K562 (cell line): ENCODE measurements around the gene COLQ. TPM values are rescaled to one million over a fixed set of nuclear protein-coding genes. Genes with fewer than 3 reads are reported as not detected.

Experiments used
- ATAC-seq: fragments of 200-7000 bp; cut with Tn5 transposase; 3 replicates; pipeline ENCODE4 v1.9.1; 2020; ENCODE audit warnings: moderate library complexity
- BruUV-seq: library from RNA; stranded (reverse); fragments of 400-500 nt; replicated peaks from 2 replicates; lab custom pipeline; 2021; lab: Mats Ljungman, UMichigan
- CTCF ChIA-PET: fragments of 300-600 bp; formaldehyde crosslinking; extraction: SDS; loops from one replicate; lab custom pipeline; 2021; ENCODE audit warnings: low intra/inter-chr PET ratio; lab: Yijun Ruan, JAX
- POLR2A ChIA-PET: fragments of 300-600, 350-650 bp; sonication (Branson Sonifier 250); formaldehyde crosslinking; extraction: SDS; loops from one replicate; lab custom pipeline; 2021; ENCODE audit warnings: antibody characterized with exemption, inconsistent platforms; lab: Yijun Ruan, JAX
- DNase-seq, 4 experiments: peaks; one replicate each; pipeline versions ENCODE4 v3.0.0 to v3.0.0-alpha.2; 2011 to 2018; ENCODE audit warnings: low spot score in 3 of 4, mixed read lengths in 3 of 4; ENCODE audit errors: extremely low read depth in 1 of 4
- FAIRE-seq: peaks from 2 replicates; lab custom pipeline; 2011; peaks lifted over from hg19 to GRCh38; lab: Jason Lieb, UNC
- H2AFZ ChIP-seq: 2 replicates; pipeline ENCODE4 v1.6.0; 2011; ENCODE audit warnings: low read depth, low read length, control low read depth, inconsistent platforms
- H3K27ac ChIP-seq: fragments of 200-600 bp; 3 replicates; pipeline ENCODE4 v1.8.0; 2011; ENCODE audit warnings: low read depth, mild to moderate bottlenecking, control low read depth, inconsistent platforms, low read length, moderate library complexity, mixed read lengths; ENCODE audit errors: extremely low read depth
- H3K27me3 ChIP-seq, 2 experiments: fragments of 300-600 bp in 1 of 2; 2 replicates in 1 of 2; 3 replicates in 1 of 2; pipeline versions ENCODE4 v1.6.0 to v1.8.0; 2011; ENCODE audit warnings: inconsistent platforms in 2 of 2, low read length in 2 of 2, mild to moderate bottlenecking in 1 of 2, mixed read lengths in 1 of 2, moderate library complexity in 1 of 2; ENCODE audit not compliant: control insufficient read depth in 2 of 2, insufficient read depth in 2 of 2
- H3K36me3 ChIP-seq: fragments of 300-600 bp; 3 replicates; pipeline ENCODE4 v1.8.0; 2011; ENCODE audit warnings: mild to moderate bottlenecking, low read length, inconsistent platforms; ENCODE audit not compliant: control insufficient read depth, insufficient read depth
- H3K4me1 ChIP-seq, 2 experiments: fragments of 200-600 bp in 1 of 2; replicated peaks in 1 of 2; 2 replicates in 1 of 2; 3 replicates in 1 of 2; pipeline versions ENCODE4 v1.5.1 to v1.8.0; 2011; ENCODE audit warnings: inconsistent platforms in 2 of 2, low read length in 2 of 2, mild to moderate bottlenecking in 1 of 2, mixed read lengths in 1 of 2, moderate library complexity in 1 of 2; ENCODE audit not compliant: control insufficient read depth in 2 of 2, insufficient read depth in 2 of 2
- H3K4me2 ChIP-seq: 2 replicates; pipeline ENCODE4 v1.6.1; 2011; ENCODE audit warnings: low read length, control low read depth, inconsistent platforms, mixed read lengths; ENCODE audit not compliant: insufficient read depth
- H3K4me3 ChIP-seq: fragments of 200-600 bp; sonication (generic), shearing (Covaris generic); 2 replicates; pipeline ENCODE4 v1.5.1; 2016; ENCODE audit warnings: control low read depth, inconsistent platforms
- H3K79me2 ChIP-seq: fragments of 200-600 bp; 3 replicates; pipeline ENCODE4 v1.8.0; 2011; ENCODE audit warnings: low read length, inconsistent platforms; ENCODE audit not compliant: control insufficient read depth, insufficient read depth
- H3K9ac ChIP-seq, 2 experiments: 2 replicates each; pipeline versions ENCODE4 v1.6.0 to v1.6.1; 2011; ENCODE audit warnings: low read depth in 2 of 2, low read length in 2 of 2, control low read depth in 1 of 2, inconsistent platforms in 1 of 2, mild to moderate bottlenecking in 1 of 2, mixed read lengths in 1 of 2; ENCODE audit not compliant: insufficient read depth in 1 of 2
- H3K9me1 ChIP-seq: one replicate; pipeline ENCODE4 v1.6.0; 2011; ENCODE audit warnings: inconsistent platforms, mild to moderate bottlenecking, low read length, moderate library complexity; ENCODE audit not compliant: control insufficient read depth, insufficient read depth
- H3K9me3 ChIP-seq: replicated peaks from 2 replicates; pipeline ENCODE4 v1.5.1; 2011; ENCODE audit warnings: low read depth, low read length, inconsistent platforms; ENCODE audit not compliant: control insufficient read depth, insufficient read depth
- H4K20me1 ChIP-seq: replicated peaks from 2 replicates; pipeline ENCODE4 v1.6.1; 2011; ENCODE audit warnings: low read length, inconsistent platforms, mixed read lengths; ENCODE audit not compliant: control insufficient read depth, insufficient read depth
- ARNT ChIP-seq, 2 experiments: fragments of 450-650 bp; IDR thresholded peaks; 2 replicates each; pipeline ENCODE4 v1.6.1; 2016; ENCODE audit warnings: mild to moderate bottlenecking in 1 of 2
- BHLHE40 ChIP-seq: IDR thresholded peaks from 2 replicates; pipeline ENCODE4 v1.6.1; 2011; ENCODE audit warnings: low read length, improper control_type of control experiment
- KDM2B ChIP-seq: fragments of 250-450 bp; sonication (Bioruptor Pico); IDR thresholded peaks from 2 replicates; pipeline ENCODE4 v1.8.0; 2021; ENCODE audit warnings: mild to moderate bottlenecking, moderate library complexity
- KHSRP ChIP-seq: fragments of 450-650 bp; IDR thresholded peaks from 2 replicates; pipeline ENCODE4 v1.6.1; 2017
- KLF1 ChIP-seq: fragments of 450-650 bp; IDR thresholded peaks from 2 replicates; pipeline ENCODE4 v1.6.1; 2016; ENCODE audit warnings: missing genetic modification characterization, missing compliant biosample characterization
- LEF1 ChIP-seq: fragments of 450-650 bp; IDR thresholded peaks from 2 replicates; pipeline ENCODE4 v1.6.1; 2016; ENCODE audit warnings: mild to moderate bottlenecking
- OTX1 ChIP-seq: fragments of 450-650 bp; formaldehyde crosslinking; IDR thresholded peaks from 2 replicates; pipeline ENCODE4 v1.4.0; 2022; ENCODE audit warnings: mild to moderate bottlenecking
- PHF21A ChIP-seq: fragments of 450-650 bp; IDR thresholded peaks from 2 replicates; pipeline ENCODE4 v1.6.1; 2017; ENCODE audit warnings: low read depth, borderline replicate concordance
- RBM15 ChIP-seq: fragments of 200-400 bp; formaldehyde crosslinking; IDR thresholded peaks from 2 replicates; pipeline ENCODE4 v1.6.1; 2018; ENCODE audit warnings: mild to moderate bottlenecking, low read length, moderate library complexity; ENCODE audit not compliant: insufficient read depth
- RFX1 ChIP-seq: fragments of 450-650 bp; IDR thresholded peaks from 2 replicates; pipeline ENCODE4 v1.6.1; 2016; ENCODE audit warnings: mild to moderate bottlenecking, moderate library complexity
- RFX7 ChIP-seq: fragments of 250-450 bp; sonication (Bioruptor Pico); IDR thresholded peaks from 2 replicates; pipeline ENCODE4 v1.5.1; 2021; ENCODE audit warnings: mild to moderate bottlenecking
- ZBED1 ChIP-seq: IDR thresholded peaks from 2 replicates; pipeline ENCODE4 v1.6.1; 2014
- WGBS: fragments of 100-300 bp; shearing (Covaris generic); methylation state at CpG from one replicate; pipeline ENCODE4 v1.1.6; 2016; ENCODE audit warnings: low coverage, mixed read lengths; ENCODE audit not compliant: insufficient coverage; ENCODE audit errors: missing lambda C conversion rate; 5-methylcytosine and 5-hydroxymethylcytosine counted together
- in situ Hi-C: fragments of 300-500 bp; cut with MboI; formaldehyde crosslinking; loops from 4 replicates; pipeline ENCODE4 v1.15.0; 2018; ENCODE audit warnings: inconsistent platforms, mixed read lengths
- intact Hi-C: fragments of 100-400 bp; cut with micrococcal nuclease; formaldehyde crosslinking; loops from 2 replicates; pipeline ENCODE4 v1.14.2; 2022
- polyA plus RNA-seq, 8 experiments: library from polyadenylated mRNA; depleted of rRNA in 4 of 8; stranded (reverse) in 5 of 8; unstranded in 3 of 8; fragments of >200 nt; fragmentation: Nextera tagmentation in 2 of 8; fragmentation: Illumina TruSeq in 1 of 8; extraction: Ambion mirVana in 2 of 8; extraction: Trizol in 1 of 8; gene quantifications; 2 replicates each; pipeline versions ENCODE4 v1.2.1 to v1.2.3, GENCODE V29; 2011 to 2014; ENCODE audit warnings: inconsistent platforms in 1 of 8, missing spikeins in 1 of 8
- total RNA-seq, 7 experiments: library from RNA; depleted of rRNA in 6 of 7; stranded (reverse); fragments of >200 nt in 6 of 7; fragmentation: Illumina TruSeq in 2 of 7; extraction: Trizol in 2 of 7; gene quantifications; 2 replicates each; pipeline versions ENCODE4 v1.2.1 to v1.2.3, GENCODE V29; 2011 to 2021; ENCODE audit warnings: low replicate concordance in 1 of 7
- TF ChIP-seq, protein P1 (sequence below), 2 experiments: fragments of 450-650 bp; IDR thresholded peaks; 2 replicates each; pipeline ENCODE4 v1.6.1; 2016

Gene COLQ
- total and polyA plus RNA-seq, 9 of the 15 experiments (the other 6 are each of a cell fraction or from before 2014, with no cell fraction given) = 0.04 to 0.36 (median 0.27) TPM; not detected in 4

DNA sequence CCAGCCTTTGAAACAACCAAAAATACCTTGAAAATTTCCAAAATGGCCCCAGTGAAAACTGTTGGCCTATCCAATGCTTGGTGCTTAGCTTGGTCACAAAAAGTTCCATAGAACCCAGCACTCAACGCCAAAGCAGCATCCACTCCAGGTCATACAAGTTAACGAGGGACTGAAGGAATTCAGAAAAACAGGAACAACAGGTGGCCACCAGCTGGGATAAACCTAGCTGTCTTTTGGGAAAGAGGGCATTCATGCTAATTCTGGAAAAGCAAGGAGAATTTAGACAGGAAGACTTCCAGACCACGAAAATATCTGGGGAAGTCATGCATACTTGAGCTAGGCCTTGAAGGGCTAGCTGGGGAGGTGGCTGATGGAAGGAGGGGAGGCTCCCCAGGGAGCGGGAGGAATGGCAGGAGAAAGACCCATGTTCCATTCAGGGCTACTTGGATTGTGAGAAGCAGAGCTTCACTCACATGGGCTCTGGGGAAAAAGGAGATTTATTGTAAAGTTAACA lies 28.6 kb downstream of the COLQ start:
- H3K79me2 ChIP-seq = no peaks in the 10 kb centered on the region
- H3K27me3 ChIP-seq = peaks cover 42 to 71% of the 10 kb centered on the region in 2 experiments
- whole genome bisulfite sequencing = 5% methylated on average over 4 of the region's 4 CpGs
- H4K20me1 ChIP-seq = no peaks in the 10 kb centered on the region
- H2AFZ ChIP-seq = no peak overlapping the region
- BruUV-seq = no TSS peak
- DNase-seq = no peak
- POLR2A ChIA-PET = interaction anchor here (0.7 to 0.8 kb wide), 3 partner anchors 16 to 324 kb away, joined by 3 read pairs; no protein-coding TSS in a partner anchor
- no peak for FAIRE-seq
- H3K9me3 ChIP-seq = no peaks in the 10 kb centered on the region
- TF ChIP-seq OTX1 = no peak
- TF ChIP-seq PHF21A = no peak
- TF ChIP-seq RFX7 (CRISPR knock-in tag) = no peak
- no peak for TF ChIP-seq KLF1 (tag)
- TF ChIP-seq ARNT (IDR thresholded peaks at IDR 0.05) = no peak
- TF ChIP-seq, protein P1, sequence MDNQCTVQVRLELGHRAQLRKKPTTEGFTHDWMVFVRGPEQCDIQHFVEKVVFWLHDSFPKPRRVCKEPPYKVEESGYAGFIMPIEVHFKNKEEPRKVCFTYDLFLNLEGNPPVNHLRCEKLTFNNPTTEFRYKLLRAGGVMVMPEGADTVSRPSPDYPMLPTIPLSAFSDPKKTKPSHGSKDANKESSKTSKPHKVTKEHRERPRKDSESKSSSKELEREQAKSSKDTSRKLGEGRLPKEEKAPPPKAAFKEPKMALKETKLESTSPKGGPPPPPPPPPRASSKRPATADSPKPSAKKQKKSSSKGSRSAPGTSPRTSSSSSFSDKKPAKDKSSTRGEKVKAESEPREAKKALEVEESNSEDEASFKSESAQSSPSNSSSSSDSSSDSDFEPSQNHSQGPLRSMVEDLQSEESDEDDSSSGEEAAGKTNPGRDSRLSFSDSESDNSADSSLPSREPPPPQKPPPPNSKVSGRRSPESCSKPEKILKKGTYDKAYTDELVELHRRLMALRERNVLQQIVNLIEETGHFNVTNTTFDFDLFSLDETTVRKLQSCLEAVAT (IDR thresholded peaks at IDR 0.05) = no peak
- no peak for TF ChIP-seq RBM15
- no peak for TF ChIP-seq RFX1
- TF ChIP-seq ZBED1 = no peak
- no peak for TF ChIP-seq LEF1
- no peak for TF ChIP-seq BHLHE40
- no peak for TF ChIP-seq KHSRP
- TF ChIP-seq KDM2B = no peak
- no peak overlapping the region for H3K9ac ChIP-seq
- H3K4me2 ChIP-seq = no peak overlapping the region
- no peaks in the 10 kb centered on the region for H3K4me1 ChIP-seq
- H3K9me1 ChIP-seq = no peaks in the 10 kb centered on the region
- H3K27ac ChIP-seq = no peak overlapping the region
- in situ Hi-C loops = no loop called here
- no peak overlapping the region for H3K4me3 ChIP-seq
- no peaks in the 10 kb centered on the region for H3K36me3 ChIP-seq
- ATAC-seq = no peak
- CTCF ChIA-PET = no interaction called here
- intact Hi-C loops = no loop called here
